Measurements from ENCODE around the gene XIRP1. TPM values are rescaled to one million over a fixed set of nuclear protein-coding genes. Genes with fewer than 3 reads are reported as not detected.
A peak's percentile ranks its signal among the peaks of the same experiment; 100 is the strongest.

Gene XIRP1
- total and polyA plus RNA-seq, 7 donors, result 0.25 to 1.2 (median 0.62) TPM; not detected in 3

GRCh38 chr3:39136533-39137434 lies 55.6 kb downstream of the XIRP1 start:
- H3K4me1 ChIP-seq, result peaks cover 0 to 35% (median 25%) of the 10 kb centered on the region in 4 donors
- no peaks in the 10 kb centered on the region for H3K27me3 ChIP-seq
- H3K27ac ChIP-seq, result no peak overlapping the region
- peak; percentile 64 for DNase-seq
- H3K9me3 ChIP-seq, result no peaks in the 10 kb centered on the region
- intact Hi-C loops (cut with DNase I), result no loop called here
- WGBS, 2 donors, result 92 to 93% methylated on average over 21 of the region's 21 CpGs
- H3K36me3 ChIP-seq, result peaks cover 0 to 21% (median under 1%) of the 10 kb centered on the region in 4 donors
- no peak for TF ChIP-seq EP300 (IDR thresholded peaks at IDR 0.05)
- TF ChIP-seq POLR2AphosphoS5 (IDR thresholded peaks at IDR 0.05), result no peak
- H3K4me3 ChIP-seq, result no peak overlapping the region

GRCh38 chr3:39135170-39135805 lies 57.1 kb downstream of the XIRP1 start:
- intact Hi-C loops (cut with DNase I), result no loop called here
- H3K9me3 ChIP-seq, result no peaks in the 10 kb centered on the region
- 69 to 81% methylated on average over 8 of the region's 8 CpGs for WGBS, 2 donors
- H3K36me3 ChIP-seq, result peaks cover 0 to 6% (median 0%) of the 10 kb centered on the region in 4 donors
- H3K27me3 ChIP-seq, result no peaks in the 10 kb centered on the region
- H3K4me3 ChIP-seq, result no peak overlapping the region
- TF ChIP-seq EP300 (IDR thresholded peaks at IDR 0.05) (peak in 1 of 4 donors; percentile 21), POLR2A (IDR thresholded peaks at IDR 0.05) (no peak), POLR2AphosphoS5 (IDR thresholded peaks at IDR 0.05) (peak in 3 of 4 donors; percentile 15 to 37 (median 19))
- no peak overlapping the region for H3K27ac ChIP-seq
- DNase-seq, result peak; percentile 62
- peaks cover 0 to 20% (median 14%) of the 10 kb centered on the region in 4 donors for H3K4me1 ChIP-seq

- H3K4me1 ChIP-seq, result peaks cover 0 to 10% (median 7%) of the 10 kb centered on the region in 4 donors
- TF ChIP-seq EP300 (IDR thresholded peaks at IDR 0.05) (no peak), POLR2A (IDR thresholded peaks at IDR 0.05) (no peak)
- DNase-seq, result peak; percentile 44
- no peak overlapping the region for H3K27ac ChIP-seq
- 81 to 86% methylated on average over 7 of the region's 7 CpGs for WGBS, 2 donors
- intact Hi-C loops (cut with DNase I), result no loop called here
- no peaks in the 10 kb centered on the region for H3K9me3 ChIP-seq
- no peak overlapping the region for H3K4me3 ChIP-seq
- peaks cover 0 to 4% (median 0%) of the 10 kb centered on the region in 4 donors for H3K36me3 ChIP-seq
- H3K27me3 ChIP-seq, result no peaks in the 10 kb centered on the region
These were observed 58.1 kb downstream of the XIRP1 start for GRCh38 chr3:39134305-39134704.

DNA sequence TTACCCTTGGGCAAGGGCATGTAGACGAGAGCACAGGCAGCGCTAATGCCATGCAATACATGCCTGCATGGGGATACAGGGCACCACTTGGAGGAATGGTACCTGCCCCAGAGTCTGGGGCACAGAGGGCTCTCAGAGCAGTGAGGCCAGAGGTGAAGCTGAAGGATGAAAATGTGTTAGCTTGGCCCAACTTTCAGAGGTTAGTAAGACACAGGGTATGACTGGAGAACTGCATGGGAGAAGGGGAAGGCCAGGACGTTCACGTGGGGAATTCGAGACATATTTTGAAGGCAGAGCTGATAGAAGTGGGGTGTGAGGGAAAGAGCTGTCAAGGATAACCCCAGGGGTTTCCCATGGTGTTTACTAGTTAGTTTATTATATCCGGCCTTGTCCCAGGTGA lies 58.6 kb downstream of the XIRP1 start:
- TF ChIP-seq POLR2AphosphoS5 (IDR thresholded peaks at IDR 0.05) (no peak), POLR2A (IDR thresholded peaks at IDR 0.05) (no peak), CTCF (IDR thresholded peaks at IDR 0.05) (no peak), EP300 (IDR thresholded peaks at IDR 0.05) (no peak)
- H3K36me3 ChIP-seq, result peaks cover 0 to 4% (median 0%) of the 10 kb centered on the region in 4 donors
- H3K4me3 ChIP-seq, result no peak overlapping the region
- DNase-seq, result peak; percentile 35
- peaks cover 0 to 5% (median 3%) of the 10 kb centered on the region in 4 donors for H3K4me1 ChIP-seq
- H3K27me3 ChIP-seq, result no peaks in the 10 kb centered on the region
- intact Hi-C loops (cut with DNase I), result no loop called here
- no peak overlapping the region for H3K27ac ChIP-seq
- no peaks in the 10 kb centered on the region for H3K9me3 ChIP-seq
- WGBS, 2 donors, result 77% methylated on average over 6 of the region's 6 CpGs

Small RNA genes within 50 kb of the gene (small RNA-seq; reads per million reads assigned to genes)
- gene RF00017, result 0 reads per million in 3 donors

Other genes starting within 250 kb of the XIRP1 start
- gene SCN11A, start 140.7 kb downstream of the XIRP1 start, total RNA-seq, result 1 to 10 TPM in 3 of 4 donors, under 1 TPM in 1; 0.82 to 3.0 (median 2.2) TPM
- under 1 TPM in 2 of 3 donors, not detected in 1; under 0.01 to 0.57 TPM for gene SCN11A, start 140.7 kb downstream of the XIRP1 start, polyA plus RNA-seq
- 10 to 100 TPM; 37.4 to 50.2 (median 40.7) TPM for gene WDR48, start 140.6 kb downstream of the XIRP1 start, total RNA-seq
- 10 to 100 TPM; 15.3 to 16.8 (median 16.6) TPM for gene WDR48, start 140.6 kb downstream of the XIRP1 start, polyA plus RNA-seq
- gene GORASP1, start 85.0 kb downstream of the XIRP1 start, total RNA-seq, result 10 to 100 TPM; 43.5 to 49.9 (median 48.9) TPM
- gene GORASP1, start 85.0 kb downstream of the XIRP1 start, polyA plus RNA-seq, result 10 to 100 TPM; 35.4 to 54.5 (median 40.7) TPM
- gene TTC21A, start 84.9 kb downstream of the XIRP1 start, total RNA-seq, result 1 to 10 TPM; 2.9 to 7.1 (median 4.4) TPM
- 1 to 10 TPM in 2 of 3 donors, under 1 TPM in 1; 0.60 to 6.0 (median 2.8) TPM for gene TTC21A, start 84.9 kb downstream of the XIRP1 start, polyA plus RNA-seq
- gene CSRNP1, start 39.0 kb downstream of the XIRP1 start, total RNA-seq, result 100 to 1,000 TPM in 1 of 4 donors, 10 to 100 TPM in 3; 12.8 to 135 (median 21.9) TPM
- gene CSRNP1, start 39.0 kb downstream of the XIRP1 start, polyA plus RNA-seq, result 10 to 100 TPM; 15.6 to 26.7 (median 16.9) TPM
- gene CX3CR1, start 87.4 kb upstream of the XIRP1 start, total RNA-seq, result under 1 TPM; 0.16 to 0.68 (median 0.32) TPM
- under 1 TPM in 1 of 3 donors, not detected in 2; 0.10 TPM for gene CX3CR1, start 87.4 kb upstream of the XIRP1 start, polyA plus RNA-seq
- gene CCR8, start 137.1 kb upstream of the XIRP1 start, total RNA-seq, result not detected
- under 1 TPM in 1 of 3 donors, not detected in 2; 0.93 TPM for gene CCR8, start 137.1 kb upstream of the XIRP1 start, polyA plus RNA-seq
- gene SLC25A38, start 190.8 kb upstream of the XIRP1 start, total RNA-seq, result 10 to 100 TPM; 25.8 to 32.6 (median 27.5) TPM
- gene SLC25A38, start 190.8 kb upstream of the XIRP1 start, polyA plus RNA-seq, result 10 to 100 TPM; 33.1 to 39.0 (median 36.4) TPM
- gene RPSA, start 214.1 kb upstream of the XIRP1 start, total RNA-seq, result 1,000 to 10,000 TPM; 1,024 to 1,538 (median 1,324) TPM
- 1,000 to 10,000 TPM; 1,714 to 2,115 (median 1,937) TPM for gene RPSA, start 214.1 kb upstream of the XIRP1 start, polyA plus RNA-seq